H1 (cell line): ENCODE measurements around the gene WDFY1. TPM values are rescaled to one million over a fixed set of nuclear protein-coding genes. Genes with fewer than 3 reads are reported as not detected.

ENCODE experiments used
- CTCF ChIA-PET: fragments of 300-600 bp; sonication (Branson Sonifier 250); formaldehyde crosslinking; loops from one replicate; lab custom pipeline; 2021; ENCODE audit not compliant: partially characterized antibody; lab: Charles Lee
- POLR2A ChIA-PET: fragments of 300-600 bp; sonication (Branson Sonifier 250); formaldehyde crosslinking; loops from one replicate; lab custom pipeline; 2021; ENCODE audit warnings: inconsistent platforms; ENCODE audit not compliant: partially characterized antibody; lab: Charles Lee
- DNase-seq, 2 experiments: peaks; one replicate each; pipeline versions ENCODE4 v3.0.0 to v3.0.0-alpha.2; 2010 to 2022; ENCODE audit warnings: low spot score in 2 of 2, low read depth in 1 of 2, mixed read lengths in 1 of 2
- FAIRE-seq: peaks from 2 replicates; lab custom pipeline; 2011; peaks lifted over from hg19 to GRCh38; lab: Jason Lieb, UNC
- H2AFZ ChIP-seq: 2 replicates; pipeline ENCODE4 v1.8.1; 2012; ENCODE audit warnings: low read length, inconsistent platforms
- H2AK5ac ChIP-seq: 2 replicates; pipeline ENCODE4 v1.6.1; 2013; ENCODE audit warnings: low read depth, low read length
- H2BK120ac ChIP-seq: replicated peaks from 2 replicates; pipeline ENCODE3; 2013; ENCODE audit warnings: low read depth, low read length, inconsistent platforms
- H2BK12ac ChIP-seq: 2 replicates; pipeline ENCODE4 v1.6.1; 2013; ENCODE audit warnings: low read depth, low read length
- H2BK15ac ChIP-seq: 2 replicates; pipeline ENCODE4 v1.6.1; 2013; ENCODE audit warnings: low read length
- H2BK20ac ChIP-seq: 2 replicates; pipeline ENCODE4 v1.6.1; 2013; ENCODE audit warnings: low read length
- H2BK5ac ChIP-seq: 2 replicates; pipeline ENCODE4 v1.6.1; 2013; ENCODE audit warnings: low read depth, low read length
- H3K14ac ChIP-seq: 2 replicates; pipeline ENCODE4 v1.6.1; 2013; ENCODE audit warnings: inconsistent platforms; ENCODE audit not compliant: insufficient read length
- H3K18ac ChIP-seq: 2 replicates; pipeline ENCODE4 v1.6.1; 2013; ENCODE audit warnings: low read length; ENCODE audit errors: extremely low read depth
- H3K23ac ChIP-seq: 2 replicates; pipeline ENCODE4 v1.6.1; 2013; ENCODE audit warnings: inconsistent platforms; ENCODE audit not compliant: insufficient read length
- H3K23me2 ChIP-seq: 2 replicates; pipeline ENCODE4 v1.6.1; 2013; ENCODE audit warnings: low read depth, low read length
- H3K27ac ChIP-seq: 2 replicates; pipeline ENCODE4 v1.6.1; 2011; ENCODE audit warnings: low read depth, low read length, inconsistent platforms
- H3K27me3 ChIP-seq, 4 experiments: replicated peaks in 1 of 4; 1 replicate in 1 of 4; 2 replicates in 3 of 4; pipeline versions ENCODE4 v1.6.1 to v1.8.1; 2011 to 2013; ENCODE audit warnings: low read length in 3 of 4, mild to moderate bottlenecking in 3 of 4, inconsistent platforms in 2 of 4, mixed read lengths in 2 of 4, moderate library complexity in 1 of 4; ENCODE audit not compliant: control insufficient read depth in 3 of 4, insufficient read depth in 3 of 4; ENCODE audit errors: extremely low read depth in 1 of 4
- H3K36me3 ChIP-seq, 4 experiments: 2 replicates each; pipeline versions ENCODE4 v1.6.1 to v1.8.1; 2011 to 2013; ENCODE audit warnings: mild to moderate bottlenecking in 4 of 4, low read length in 3 of 4, moderate library complexity in 2 of 4, control low read depth in 1 of 4, inconsistent platforms in 1 of 4; ENCODE audit not compliant: insufficient read depth in 4 of 4, control insufficient read depth in 2 of 4
- H3K4ac ChIP-seq: replicated peaks from 2 replicates; pipeline ENCODE3; 2013; ENCODE audit warnings: low read length, low read depth, mixed read lengths, inconsistent platforms; ENCODE audit not compliant: insufficient read length
- H3K4me1 ChIP-seq, 4 experiments: replicated peaks in 1 of 4; 1 replicate in 1 of 4; 2 replicates in 3 of 4; pipeline versions ENCODE4 v1.6.1 to v1.8.1; 2011 to 2013; ENCODE audit warnings: low read length in 3 of 4, inconsistent platforms in 2 of 4, mixed read lengths in 1 of 4; ENCODE audit not compliant: insufficient read depth in 4 of 4, control insufficient read depth in 3 of 4
- H3K4me2 ChIP-seq, 2 experiments: 2 replicates each; pipeline versions ENCODE4 v1.6.1 to v1.8.1; 2011 to 2013; ENCODE audit warnings: low read depth in 2 of 2, low read length in 2 of 2, control low read depth in 1 of 2, inconsistent platforms in 1 of 2, mild to moderate bottlenecking in 1 of 2; ENCODE audit not compliant: insufficient read depth in 1 of 2
- H3K4me3 ChIP-seq, 4 experiments: fragments of 200-600, 300-600 bp in 1 of 4; sonication (generic), shearing (Covaris generic), sonication (Bioruptor Twin) in 1 of 4; 2 replicates each; pipeline versions ENCODE4 v1.5.1 to v1.8.1; 2011 to 2016; ENCODE audit warnings: low read length in 4 of 4, low read depth in 3 of 4, control low read depth in 2 of 4, inconsistent platforms in 2 of 4, mild to moderate bottlenecking in 2 of 4, mixed read lengths in 1 of 4, moderate library complexity in 1 of 4; ENCODE audit not compliant: insufficient read depth in 2 of 4; ENCODE audit errors: extremely low read depth in 1 of 4
- H3K56ac ChIP-seq: replicated peaks from 2 replicates; pipeline ENCODE3; 2013; ENCODE audit warnings: low read depth, mild to moderate bottlenecking, mixed read lengths, low read length, inconsistent platforms; ENCODE audit not compliant: insufficient read length
- H3K79me1 ChIP-seq: 2 replicates; pipeline ENCODE4 v1.6.1; 2013; ENCODE audit warnings: low read depth, low read length, control low read depth
- H3K79me2 ChIP-seq, 2 experiments: 2 replicates each; pipeline versions ENCODE4 v1.6.1 to v1.8.1; 2012 to 2013; ENCODE audit warnings: low read length in 2 of 2, mild to moderate bottlenecking in 2 of 2, inconsistent platforms in 1 of 2; ENCODE audit not compliant: insufficient read depth in 2 of 2, control insufficient read depth in 1 of 2
- H3K9ac ChIP-seq, 4 experiments: replicated peaks in 1 of 4; 1 replicate in 1 of 4; 2 replicates in 3 of 4; pipeline versions ENCODE4 v1.6.1 to v1.8.1; 2011 to 2013; ENCODE audit warnings: low read depth in 3 of 4, low read length in 3 of 4, control low read depth in 2 of 4, mild to moderate bottlenecking in 2 of 4, moderate library complexity in 2 of 4, inconsistent platforms in 1 of 4; ENCODE audit errors: extremely low read depth in 1 of 4
- H3K9me3 ChIP-seq, 2 experiments: 2 replicates each; pipeline versions ENCODE4 v1.6.1 to v1.8.1; 2012 to 2013; ENCODE audit warnings: mild to moderate bottlenecking in 2 of 2, moderate library complexity in 2 of 2, control low read depth in 1 of 2, inconsistent platforms in 1 of 2, low read depth in 1 of 2, low read length in 1 of 2, mixed read lengths in 1 of 2; ENCODE audit not compliant: insufficient read depth in 2 of 2
- H4K20me1 ChIP-seq, 2 experiments: replicated peaks in 1 of 2; 2 replicates each; pipeline versions ENCODE3 to v1.8.1; 2011 to 2013; ENCODE audit warnings: inconsistent platforms in 2 of 2, low read length in 2 of 2, mild to moderate bottlenecking in 1 of 2; ENCODE audit not compliant: insufficient read depth in 2 of 2, control insufficient read depth in 1 of 2
- H4K5ac ChIP-seq: 2 replicates; pipeline ENCODE4 v1.6.1; 2013; ENCODE audit warnings: low read length, low read depth, mixed read lengths, inconsistent platforms; ENCODE audit not compliant: insufficient read length
- H4K8ac ChIP-seq: 2 replicates; pipeline ENCODE4 v1.8.0; 2013; ENCODE audit warnings: mild to moderate bottlenecking, moderate library complexity, low read length, inconsistent platforms; ENCODE audit not compliant: insufficient read depth; ENCODE audit errors: extremely low read depth
- H4K91ac ChIP-seq: replicated peaks from 2 replicates; pipeline ENCODE3; 2013; ENCODE audit warnings: low read length, mixed read lengths, inconsistent platforms; ENCODE audit not compliant: insufficient read length
- CBX5 ChIP-seq: fragments of 300-800, 300-1000 bp; sonication (generic); IDR thresholded peaks from 2 replicates; pipeline ENCODE4 v1.7.1; 2016; ENCODE audit warnings: antibody characterized with exemption, low read length, low read depth
- CREB1 ChIP-seq: IDR thresholded peaks from 2 replicates; pipeline ENCODE4 v1.6.1; 2012; ENCODE audit warnings: inconsistent platforms
- EGR1 ChIP-seq: IDR thresholded peaks from 2 replicates; pipeline ENCODE4 v1.6.1; 2011; ENCODE audit warnings: low read depth, low read length, borderline replicate concordance
- EZH2 ChIP-seq: fragments of 200-600 bp; sonication (generic); IDR thresholded peaks from 2 replicates; pipeline ENCODE4 v1.7.1; 2012; ENCODE audit warnings: low read depth, mild to moderate bottlenecking, moderate library complexity, low read length, inconsistent platforms; ENCODE audit not compliant: severe bottlenecking
- GABPA ChIP-seq: IDR thresholded peaks from 2 replicates; pipeline ENCODE4 v1.6.1; 2011; ENCODE audit warnings: mild to moderate bottlenecking, low read length, moderate library complexity, borderline replicate concordance; ENCODE audit not compliant: insufficient read depth
- HDAC6 ChIP-seq: IDR thresholded peaks from one replicate; pipeline ENCODE4 v1.7.1; 2012; ENCODE audit warnings: low read depth, mild to moderate bottlenecking, inconsistent platforms, low read length, moderate library complexity
- POLR2A ChIP-seq, 2 experiments: IDR thresholded peaks; 1 replicate in 1 of 2; 2 replicates in 1 of 2; pipeline ENCODE4 v1.6.1; 2011; ENCODE audit warnings: low read depth in 2 of 2, low read length in 2 of 2, mild to moderate bottlenecking in 2 of 2; ENCODE audit errors: control extremely low read depth in 1 of 2
- RAD21 ChIP-seq, 2 experiments: IDR thresholded peaks in 1 of 2; conservative IDR thresholded peaks in 1 of 2; 2 replicates each; pipeline ENCODE4 v1.6.1; 2011; ENCODE audit warnings: low read depth in 2 of 2, low read length in 2 of 2, improper control_type of control experiment in 1 of 2, inconsistent platforms in 1 of 2, mild to moderate bottlenecking in 1 of 2, moderate library complexity in 1 of 2
- SIRT6 ChIP-seq: IDR thresholded peaks from one replicate; pipeline ENCODE4 v1.7.1; 2012; ENCODE audit warnings: low read length, inconsistent platforms
- SP1 ChIP-seq: IDR thresholded peaks from 2 replicates; pipeline ENCODE4 v1.6.1; 2011; ENCODE audit warnings: low read depth, low read length
- SP4 ChIP-seq: IDR thresholded peaks from 2 replicates; pipeline ENCODE4 v1.6.1; 2012; ENCODE audit warnings: low read length, inconsistent platforms
- SUZ12 ChIP-seq: fragments of 200-600 bp; sonication (generic); IDR thresholded peaks from 2 replicates; pipeline ENCODE4 v1.6.1; 2012; ENCODE audit warnings: mild to moderate bottlenecking, inconsistent platforms, low read length, moderate library complexity, mixed read lengths
- WGBS, 2 experiments: shearing (Covaris generic) in 1 of 2; methylation state at CpG; one replicate each; pipeline versions ENCODE4 v1.1.6 to v1.1.7; 2013 to 2015; ENCODE audit warnings: low lambda C conversion rate in 2 of 2, mixed read lengths in 2 of 2, inconsistent platforms in 1 of 2, low coverage in 1 of 2, missing lambda C conversion rate in 1 of 2; ENCODE audit not compliant: insufficient replicate concordance in 2 of 2, insufficient coverage in 1 of 2, insufficient read length in 1 of 2; ENCODE audit errors: extremely low coverage in 1 of 2, missing lambda C conversion rate in 1 of 2; 5-methylcytosine and 5-hydroxymethylcytosine counted together
- polyA plus RNA-seq, 7 experiments: library from polyadenylated mRNA; depleted of rRNA in 3 of 7; stranded (reverse) in 5 of 7; unstranded in 2 of 7; fragments of >200 nt in 5 of 7; fragments of 200-250 nt in 2 of 7; gene quantifications; 1 replicate in 5 of 7; 2 replicates in 1 of 7; 4 replicates in 1 of 7; pipeline versions ENCODE4 v1.2.1 to v1.2.3, GENCODE V29; 2011 to 2013; ENCODE audit warnings: missing spikeins in 2 of 7, mixed read lengths in 2 of 7
- total RNA-seq: library from RNA; stranded (reverse); fragmentation: NEBNext Ultra II Directional; extraction: Animal tissue kit (Norgen Biotek cat#: 25700); gene quantifications from 2 replicates; pipeline ENCODE4 v1.2.1, GENCODE V29; 2021

Gene WDFY1
- total and polyA plus RNA-seq, 2 of the 8 experiments (the other 6 are each of a cell fraction or from before 2014, with no cell fraction given): 68.4 to 94.7 TPM

GRCh38 chr2:223941579-223942277, 3.4 kb downstream of the WDFY1 start:
- DNase-seq (no peak), FAIRE-seq (no peak)
- ChIA-PET POLR2A (interaction anchor here (0.7 to 2.0 kb wide), 4 partner anchors 8 to 17 kb away, joined by 4 to 5 read pairs (median 5); no protein-coding TSS in a partner anchor), CTCF (interaction anchor here (0.6 to 1.3 kb wide), 5 partner anchors 12 to 922 kb away, joined by 3 to 4 read pairs (median 3); no protein-coding TSS in a partner anchor)
- Histone ChIP-seq H2BK20ac (no peak overlapping the region), H3K4me1 (peaks cover 2 to 27% (median 15%) of the 10 kb centered on the region in 4 experiments; a peak in 6 of 7 replicates), H3K4me3 (no peak overlapping the region), H4K91ac (no peak overlapping the region), H4K8ac (no peak overlapping the region; the same call in 1 of the 2 replicates), H3K9me3 (no peaks in the 10 kb centered on the region), H3K36me3 (no peaks in the 10 kb centered on the region; a peak in 1 of 8 replicates), H3K79me1 (peaks cover 4% of the 10 kb centered on the region; the same call in 1 of the 2 replicates), H3K4ac (peak overlapping the region; percentile 40), H3K27me3 (no peaks in the 10 kb centered on the region), H3K4me2 (no peak overlapping the region), H3K27ac (no peak overlapping the region), H3K79me2 (peaks cover 19 to 72% of the 10 kb centered on the region in 2 experiments), H3K14ac (no peak overlapping the region), H2AK5ac (peak overlapping the region; percentile 32; the same call in 1 of the 2 replicates), H4K20me1 (peaks cover 4 to 5% of the 10 kb centered on the region in 2 experiments), H3K23ac (no peak overlapping the region), H3K23me2 (peaks cover 4% of the 10 kb centered on the region), H3K18ac (peak overlapping the region; percentile 1; the same call in 1 of the 2 replicates), H2BK15ac (no peak overlapping the region), H4K5ac (no peak overlapping the region), H3K56ac (no peak overlapping the region), H3K9ac (no peak overlapping the region), H2BK12ac (no peak overlapping the region), H2BK5ac (peak overlapping the region; percentile 61; the same call in 1 of the 2 replicates), H2BK120ac (no peak overlapping the region), H2AFZ (no peak overlapping the region)
- WGBS, 2 experiments: 76% methylated on average over 11 of the region's 12 CpGs; no CpG with 5 or more reads in 1 of the 2 experiments
- TF ChIP-seq CREB1: no peak
- no peak for TF ChIP-seq SP4
- no peak for TF ChIP-seq GABPA
- TF ChIP-seq HDAC6: no peak
- TF ChIP-seq POLR2A (IDR thresholded peaks at IDR 0.05; ENCODE audit: control extremely low read depth in 1 of 2, low read depth in 2 of 2, low read length in 2 of 2): no peak
- TF ChIP-seq SP1: no peak
- TF ChIP-seq SUZ12: no peak
- no peak for TF ChIP-seq EGR1
- no peak for TF ChIP-seq RAD21 (IDR thresholded peaks at IDR 0.05 in 1 of 2, conservative IDR thresholded peaks at IDR 0.05 in 1 of 2; ENCODE audit: low read depth in 2 of 2, low read length in 2 of 2)
- no peak for TF ChIP-seq EZH2
- TF ChIP-seq CBX5: no peak
- no peak for TF ChIP-seq SIRT6
